H1 (cell line): ENCODE results near the gene FCMR. TPM values are rescaled to one million over a fixed set of nuclear protein-coding genes. Genes with fewer than 3 reads are reported as not detected.

ENCODE experiments used
- CTCF ChIA-PET: fragments of 300-600 bp; sonication (Branson Sonifier 250); formaldehyde crosslinking; loops from one replicate; lab custom pipeline; 2021; ENCODE audit not compliant: partially characterized antibody; lab: Charles Lee
- POLR2A ChIA-PET: fragments of 300-600 bp; sonication (Branson Sonifier 250); formaldehyde crosslinking; loops from one replicate; lab custom pipeline; 2021; ENCODE audit warnings: inconsistent platforms; ENCODE audit not compliant: partially characterized antibody; lab: Charles Lee
- DNase-seq, 2 experiments: peaks; one replicate each; pipeline versions ENCODE4 v3.0.0 to v3.0.0-alpha.2; 2010 to 2022; ENCODE audit warnings: low spot score in 2 of 2, low read depth in 1 of 2, mixed read lengths in 1 of 2
- FAIRE-seq: peaks from 2 replicates; lab custom pipeline; 2011; peaks lifted over from hg19 to GRCh38; lab: Jason Lieb, UNC
- H2AFZ ChIP-seq: 2 replicates; pipeline ENCODE4 v1.8.1; 2012; ENCODE audit warnings: low read length, inconsistent platforms
- H2AK5ac ChIP-seq: 2 replicates; pipeline ENCODE4 v1.6.1; 2013; ENCODE audit warnings: low read depth, low read length
- H2BK120ac ChIP-seq: replicated peaks from 2 replicates; pipeline ENCODE3; 2013; ENCODE audit warnings: low read depth, low read length, inconsistent platforms
- H2BK12ac ChIP-seq: 2 replicates; pipeline ENCODE4 v1.6.1; 2013; ENCODE audit warnings: low read depth, low read length
- H2BK15ac ChIP-seq: 2 replicates; pipeline ENCODE4 v1.6.1; 2013; ENCODE audit warnings: low read length
- H2BK20ac ChIP-seq: 2 replicates; pipeline ENCODE4 v1.6.1; 2013; ENCODE audit warnings: low read length
- H2BK5ac ChIP-seq: 2 replicates; pipeline ENCODE4 v1.6.1; 2013; ENCODE audit warnings: low read depth, low read length
- H3K14ac ChIP-seq: 2 replicates; pipeline ENCODE4 v1.6.1; 2013; ENCODE audit warnings: inconsistent platforms; ENCODE audit not compliant: insufficient read length
- H3K18ac ChIP-seq: 2 replicates; pipeline ENCODE4 v1.6.1; 2013; ENCODE audit warnings: low read length; ENCODE audit errors: extremely low read depth
- H3K23ac ChIP-seq: 2 replicates; pipeline ENCODE4 v1.6.1; 2013; ENCODE audit warnings: inconsistent platforms; ENCODE audit not compliant: insufficient read length
- H3K23me2 ChIP-seq: 2 replicates; pipeline ENCODE4 v1.6.1; 2013; ENCODE audit warnings: low read depth, low read length
- H3K27ac ChIP-seq: 2 replicates; pipeline ENCODE4 v1.6.1; 2011; ENCODE audit warnings: low read depth, low read length, inconsistent platforms
- H3K27me3 ChIP-seq, 4 experiments: replicated peaks in 1 of 4; 1 replicate in 1 of 4; 2 replicates in 3 of 4; pipeline versions ENCODE4 v1.6.1 to v1.8.1; 2011 to 2013; ENCODE audit warnings: low read length in 3 of 4, mild to moderate bottlenecking in 3 of 4, inconsistent platforms in 2 of 4, mixed read lengths in 2 of 4, moderate library complexity in 1 of 4; ENCODE audit not compliant: control insufficient read depth in 3 of 4, insufficient read depth in 3 of 4; ENCODE audit errors: extremely low read depth in 1 of 4
- H3K36me3 ChIP-seq, 4 experiments: 2 replicates each; pipeline versions ENCODE4 v1.6.1 to v1.8.1; 2011 to 2013; ENCODE audit warnings: mild to moderate bottlenecking in 4 of 4, low read length in 3 of 4, moderate library complexity in 2 of 4, control low read depth in 1 of 4, inconsistent platforms in 1 of 4; ENCODE audit not compliant: insufficient read depth in 4 of 4, control insufficient read depth in 2 of 4
- H3K4ac ChIP-seq: replicated peaks from 2 replicates; pipeline ENCODE3; 2013; ENCODE audit warnings: low read length, low read depth, mixed read lengths, inconsistent platforms; ENCODE audit not compliant: insufficient read length
- H3K4me1 ChIP-seq, 4 experiments: replicated peaks in 1 of 4; 1 replicate in 1 of 4; 2 replicates in 3 of 4; pipeline versions ENCODE4 v1.6.1 to v1.8.1; 2011 to 2013; ENCODE audit warnings: low read length in 3 of 4, inconsistent platforms in 2 of 4, mixed read lengths in 1 of 4; ENCODE audit not compliant: insufficient read depth in 4 of 4, control insufficient read depth in 3 of 4
- H3K4me2 ChIP-seq, 2 experiments: 2 replicates each; pipeline versions ENCODE4 v1.6.1 to v1.8.1; 2011 to 2013; ENCODE audit warnings: low read depth in 2 of 2, low read length in 2 of 2, control low read depth in 1 of 2, inconsistent platforms in 1 of 2, mild to moderate bottlenecking in 1 of 2; ENCODE audit not compliant: insufficient read depth in 1 of 2
- H3K4me3 ChIP-seq, 4 experiments: fragments of 200-600, 300-600 bp in 1 of 4; sonication (generic), shearing (Covaris generic), sonication (Bioruptor Twin) in 1 of 4; 2 replicates each; pipeline versions ENCODE4 v1.5.1 to v1.8.1; 2011 to 2016; ENCODE audit warnings: low read length in 4 of 4, low read depth in 3 of 4, control low read depth in 2 of 4, inconsistent platforms in 2 of 4, mild to moderate bottlenecking in 2 of 4, mixed read lengths in 1 of 4, moderate library complexity in 1 of 4; ENCODE audit not compliant: insufficient read depth in 2 of 4; ENCODE audit errors: extremely low read depth in 1 of 4
- H3K56ac ChIP-seq: replicated peaks from 2 replicates; pipeline ENCODE3; 2013; ENCODE audit warnings: low read depth, mild to moderate bottlenecking, mixed read lengths, low read length, inconsistent platforms; ENCODE audit not compliant: insufficient read length
- H3K79me1 ChIP-seq: 2 replicates; pipeline ENCODE4 v1.6.1; 2013; ENCODE audit warnings: low read depth, low read length, control low read depth
- H3K79me2 ChIP-seq, 2 experiments: 2 replicates each; pipeline versions ENCODE4 v1.6.1 to v1.8.1; 2012 to 2013; ENCODE audit warnings: low read length in 2 of 2, mild to moderate bottlenecking in 2 of 2, inconsistent platforms in 1 of 2; ENCODE audit not compliant: insufficient read depth in 2 of 2, control insufficient read depth in 1 of 2
- H3K9ac ChIP-seq, 4 experiments: replicated peaks in 1 of 4; 1 replicate in 1 of 4; 2 replicates in 3 of 4; pipeline versions ENCODE4 v1.6.1 to v1.8.1; 2011 to 2013; ENCODE audit warnings: low read depth in 3 of 4, low read length in 3 of 4, control low read depth in 2 of 4, mild to moderate bottlenecking in 2 of 4, moderate library complexity in 2 of 4, inconsistent platforms in 1 of 4; ENCODE audit errors: extremely low read depth in 1 of 4
- H3K9me3 ChIP-seq, 2 experiments: 2 replicates each; pipeline versions ENCODE4 v1.6.1 to v1.8.1; 2012 to 2013; ENCODE audit warnings: mild to moderate bottlenecking in 2 of 2, moderate library complexity in 2 of 2, control low read depth in 1 of 2, inconsistent platforms in 1 of 2, low read depth in 1 of 2, low read length in 1 of 2, mixed read lengths in 1 of 2; ENCODE audit not compliant: insufficient read depth in 2 of 2
- H4K20me1 ChIP-seq, 2 experiments: replicated peaks in 1 of 2; 2 replicates each; pipeline versions ENCODE3 to v1.8.1; 2011 to 2013; ENCODE audit warnings: inconsistent platforms in 2 of 2, low read length in 2 of 2, mild to moderate bottlenecking in 1 of 2; ENCODE audit not compliant: insufficient read depth in 2 of 2, control insufficient read depth in 1 of 2
- H4K5ac ChIP-seq: 2 replicates; pipeline ENCODE4 v1.6.1; 2013; ENCODE audit warnings: low read length, low read depth, mixed read lengths, inconsistent platforms; ENCODE audit not compliant: insufficient read length
- H4K8ac ChIP-seq: 2 replicates; pipeline ENCODE4 v1.8.0; 2013; ENCODE audit warnings: mild to moderate bottlenecking, moderate library complexity, low read length, inconsistent platforms; ENCODE audit not compliant: insufficient read depth; ENCODE audit errors: extremely low read depth
- H4K91ac ChIP-seq: replicated peaks from 2 replicates; pipeline ENCODE3; 2013; ENCODE audit warnings: low read length, mixed read lengths, inconsistent platforms; ENCODE audit not compliant: insufficient read length
- ATF2 ChIP-seq: IDR thresholded peaks from 2 replicates; pipeline ENCODE4 v1.6.1; 2012; ENCODE audit warnings: low read length, inconsistent platforms
- BRCA1 ChIP-seq: IDR thresholded peaks from 2 replicates; pipeline ENCODE4 v1.6.1; 2012; ENCODE audit warnings: low read depth, low read length, improper control_type of control experiment
- CREB1 ChIP-seq: IDR thresholded peaks from 2 replicates; pipeline ENCODE4 v1.6.1; 2012; ENCODE audit warnings: inconsistent platforms
- RAD21 ChIP-seq, 2 experiments: IDR thresholded peaks in 1 of 2; conservative IDR thresholded peaks in 1 of 2; 2 replicates each; pipeline ENCODE4 v1.6.1; 2011; ENCODE audit warnings: low read depth in 2 of 2, low read length in 2 of 2, improper control_type of control experiment in 1 of 2, inconsistent platforms in 1 of 2, mild to moderate bottlenecking in 1 of 2, moderate library complexity in 1 of 2
- RFX5 ChIP-seq: IDR thresholded peaks from 2 replicates; pipeline ENCODE4 v1.6.1; 2011; ENCODE audit warnings: low read depth, low read length, improper control_type of control experiment, borderline replicate concordance
- SP2 ChIP-seq: IDR thresholded peaks from 2 replicates; pipeline ENCODE4 v1.6.1; 2012; ENCODE audit warnings: mild to moderate bottlenecking, low read length, inconsistent platforms
- TAF1 ChIP-seq: IDR thresholded peaks from 2 replicates; pipeline ENCODE4 v1.6.1; 2011; ENCODE audit warnings: mild to moderate bottlenecking, low read depth, low read length
- YY1 ChIP-seq: IDR thresholded peaks from 2 replicates; pipeline ENCODE4 v1.6.1; 2011; ENCODE audit warnings: low read depth, mild to moderate bottlenecking, low read length
- WGBS, 2 experiments: shearing (Covaris generic) in 1 of 2; methylation state at CpG; one replicate each; pipeline versions ENCODE4 v1.1.6 to v1.1.7; 2013 to 2015; ENCODE audit warnings: low lambda C conversion rate in 2 of 2, mixed read lengths in 2 of 2, inconsistent platforms in 1 of 2, low coverage in 1 of 2, missing lambda C conversion rate in 1 of 2; ENCODE audit not compliant: insufficient replicate concordance in 2 of 2, insufficient coverage in 1 of 2, insufficient read length in 1 of 2; ENCODE audit errors: extremely low coverage in 1 of 2, missing lambda C conversion rate in 1 of 2; 5-methylcytosine and 5-hydroxymethylcytosine counted together
- polyA plus RNA-seq, 7 experiments: library from polyadenylated mRNA; depleted of rRNA in 3 of 7; stranded (reverse) in 5 of 7; unstranded in 2 of 7; fragments of >200 nt in 5 of 7; fragments of 200-250 nt in 2 of 7; gene quantifications; 1 replicate in 5 of 7; 2 replicates in 1 of 7; 4 replicates in 1 of 7; pipeline versions ENCODE4 v1.2.1 to v1.2.3, GENCODE V29; 2011 to 2013; ENCODE audit warnings: missing spikeins in 2 of 7, mixed read lengths in 2 of 7
- total RNA-seq: library from RNA; stranded (reverse); fragmentation: NEBNext Ultra II Directional; extraction: Animal tissue kit (Norgen Biotek cat#: 25700); gene quantifications from 2 replicates; pipeline ENCODE4 v1.2.1, GENCODE V29; 2021

FCMR gene
- total and polyA plus RNA-seq, 2 of the 8 experiments (the other 6 are each of a cell fraction or from before 2014, with no cell fraction given) = 0.53 TPM; not detected in 1

- CTCF ChIA-PET = interaction anchor here (0.7 to 12.9 kb wide), 8 partner anchors 14 to 188 kb away, joined by 3 to 180 read pairs (median 22); no protein-coding TSS in a partner anchor
- WGBS, 2 experiments = 88% methylated on average over 15 of the region's 15 CpGs; no CpG with 5 or more reads in 1 of the 2 experiments
- H3K27ac ChIP-seq = no peak overlapping the region
Measured at GRCh38 chr1:206915030-206915735, 6.6 kb downstream of the FCMR start.

More at GRCh38 chr1:206915030-206915735, 6.6 kb downstream of the FCMR start:
- Histone ChIP-seq H3K14ac (no peak overlapping the region), H3K27me3 (peaks cover 2 to 6% (median 5%) of the 10 kb centered on the region in 4 experiments), H3K79me1 (no peaks in the 10 kb centered on the region), H4K5ac (no peak overlapping the region), H3K23ac (no peak overlapping the region), H3K4ac (no peak overlapping the region), H3K9me3 (no peaks in the 10 kb centered on the region), H2BK5ac (no peak overlapping the region), H2BK20ac (no peak overlapping the region), H3K4me1 (no peaks in the 10 kb centered on the region), H3K9ac (no peak overlapping the region), H2BK120ac (no peak overlapping the region), H3K18ac (no peak overlapping the region), H3K79me2 (no peaks in the 10 kb centered on the region), H2BK15ac (no peak overlapping the region), H3K4me2 (no peak overlapping the region), H2AFZ (no peak overlapping the region), H4K8ac (no peak overlapping the region), H4K20me1 (no peaks in the 10 kb centered on the region), H2AK5ac (no peak overlapping the region), H3K4me3 (no peak overlapping the region), H3K23me2 (no peaks in the 10 kb centered on the region; the same call in 1 of the 2 replicates), H4K91ac (no peak overlapping the region), H2BK12ac (no peak overlapping the region), H3K56ac (no peak overlapping the region), H3K36me3 (no peaks in the 10 kb centered on the region)
- TF ChIP-seq CREB1 (no peak), ATF2 (no peak), SP2 (no peak), RFX5 (no peak), RAD21 (IDR thresholded peaks at IDR 0.05 in 1 of 2, conservative IDR thresholded peaks at IDR 0.05 in 1 of 2; ENCODE audit: low read depth in 2 of 2, low read length in 2 of 2) (no peak), TAF1 (no peak), YY1 (no peak), BRCA1 (no peak)
- POLR2A ChIA-PET = no interaction called here
- DNase-seq (no peak), FAIRE-seq (no peak)
